AG04450 (cell line): ENCODE results near the gene SARDH. TPM values are rescaled to one million over a fixed set of nuclear protein-coding genes. Genes with fewer than 3 reads are reported as not detected.

Experiments
- CTCF ChIA-PET: fragments of 300-600, 350-600 bp; formaldehyde crosslinking; extraction: SDS; loops from one replicate; lab custom pipeline; 2022; ENCODE audit warnings: antibody characterized with exemption, inconsistent platforms; lab: Charles Lee
- POLR2A ChIA-PET: fragments of 350-600 bp; formaldehyde crosslinking; extraction: SDS; loops from one replicate; lab custom pipeline; 2021; ENCODE audit warnings: antibody characterized with exemption, inconsistent platforms; lab: Yijun Ruan, JAX
- DNase-seq: peaks from one replicate; pipeline ENCODE4 v3.0.0-alpha.2; 2011; ENCODE audit warnings: low read depth, low spot score
- H3K27ac ChIP-seq: one replicate; pipeline ENCODE4 v1.5.1; 2012; ENCODE audit warnings: low read depth, low read length, control low read depth
- H3K27me3 ChIP-seq: one replicate; pipeline ENCODE4 v1.6.0; 2012; ENCODE audit warnings: low read length; ENCODE audit not compliant: control insufficient read depth, insufficient read depth
- H3K4me3 ChIP-seq: 2 replicates; pipeline ENCODE4 v1.5.1; 2011; ENCODE audit warnings: mild to moderate bottlenecking, low read depth, low read length, control low read depth
- H3K9me3 ChIP-seq: 2 replicates; pipeline ENCODE4 v1.5.1; 2012; ENCODE audit warnings: low read length; ENCODE audit not compliant: control insufficient read depth, insufficient read depth
- polyA plus RNA-seq: library from polyadenylated mRNA; depleted of rRNA; stranded (reverse); fragments of >200 nt; gene quantifications from 2 replicates; pipeline ENCODE4 v1.2.3, GENCODE V29; 2011
- TF ChIP-seq, protein P1 (sequence below): IDR thresholded peaks from 2 replicates; pipeline ENCODE4 v1.5.1; 2011; ENCODE audit warnings: low read depth, low read length, control low read depth, inconsistent platforms

Gene SARDH
- polyA plus RNA-seq, 1 experiment = 1.3 TPM

DNA sequence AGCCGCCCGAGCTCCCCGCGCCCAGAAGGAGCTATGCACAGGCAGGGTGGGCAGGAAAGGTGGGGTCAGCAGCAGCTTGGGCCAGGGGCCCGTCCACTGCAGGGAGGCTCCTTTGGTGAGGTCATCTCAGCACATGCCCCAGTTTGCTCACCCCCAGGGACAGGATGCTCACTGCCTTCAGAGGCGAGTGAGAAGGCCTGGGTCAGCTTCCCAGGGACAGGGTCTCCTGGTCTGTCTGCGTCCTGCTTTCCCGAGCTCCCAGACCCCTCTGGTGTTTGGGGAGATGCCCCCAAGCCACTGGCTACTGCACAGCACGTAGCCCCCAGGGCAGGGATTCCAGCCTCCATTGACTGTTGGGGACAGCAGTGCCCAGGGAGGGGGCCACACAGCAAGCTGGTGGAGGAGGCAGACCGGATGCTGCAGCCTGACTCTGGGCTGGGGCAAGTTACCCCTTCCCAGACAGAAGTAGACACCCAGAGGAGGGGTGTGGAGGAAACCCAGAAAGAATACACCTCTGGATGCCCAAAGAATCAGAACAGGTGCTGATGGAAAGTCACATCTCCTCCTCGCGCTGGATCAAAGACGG, 581 bp upstream of the SARDH start:
- Histone ChIP-seq H3K27ac (no peak overlapping the region), H3K27me3 (peaks cover 5% of the 10 kb centered on the region), H3K4me3 (no peak overlapping the region; the same call in 1 of the 2 replicates), H3K9me3 (no peaks in the 10 kb centered on the region; the same call in 1 of the 2 replicates)
- no peak for DNase-seq
- TF ChIP-seq, protein P1, sequence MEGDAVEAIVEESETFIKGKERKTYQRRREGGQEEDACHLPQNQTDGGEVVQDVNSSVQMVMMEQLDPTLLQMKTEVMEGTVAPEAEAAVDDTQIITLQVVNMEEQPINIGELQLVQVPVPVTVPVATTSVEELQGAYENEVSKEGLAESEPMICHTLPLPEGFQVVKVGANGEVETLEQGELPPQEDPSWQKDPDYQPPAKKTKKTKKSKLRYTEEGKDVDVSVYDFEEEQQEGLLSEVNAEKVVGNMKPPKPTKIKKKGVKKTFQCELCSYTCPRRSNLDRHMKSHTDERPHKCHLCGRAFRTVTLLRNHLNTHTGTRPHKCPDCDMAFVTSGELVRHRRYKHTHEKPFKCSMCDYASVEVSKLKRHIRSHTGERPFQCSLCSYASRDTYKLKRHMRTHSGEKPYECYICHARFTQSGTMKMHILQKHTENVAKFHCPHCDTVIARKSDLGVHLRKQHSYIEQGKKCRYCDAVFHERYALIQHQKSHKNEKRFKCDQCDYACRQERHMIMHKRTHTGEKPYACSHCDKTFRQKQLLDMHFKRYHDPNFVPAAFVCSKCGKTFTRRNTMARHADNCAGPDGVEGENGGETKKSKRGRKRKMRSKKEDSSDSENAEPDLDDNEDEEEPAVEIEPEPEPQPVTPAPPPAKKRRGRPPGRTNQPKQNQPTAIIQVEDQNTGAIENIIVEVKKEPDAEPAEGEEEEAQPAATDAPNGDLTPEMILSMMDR = no peak
- CTCF ChIA-PET = no interaction called here
- POLR2A ChIA-PET = no interaction called here

DNA sequence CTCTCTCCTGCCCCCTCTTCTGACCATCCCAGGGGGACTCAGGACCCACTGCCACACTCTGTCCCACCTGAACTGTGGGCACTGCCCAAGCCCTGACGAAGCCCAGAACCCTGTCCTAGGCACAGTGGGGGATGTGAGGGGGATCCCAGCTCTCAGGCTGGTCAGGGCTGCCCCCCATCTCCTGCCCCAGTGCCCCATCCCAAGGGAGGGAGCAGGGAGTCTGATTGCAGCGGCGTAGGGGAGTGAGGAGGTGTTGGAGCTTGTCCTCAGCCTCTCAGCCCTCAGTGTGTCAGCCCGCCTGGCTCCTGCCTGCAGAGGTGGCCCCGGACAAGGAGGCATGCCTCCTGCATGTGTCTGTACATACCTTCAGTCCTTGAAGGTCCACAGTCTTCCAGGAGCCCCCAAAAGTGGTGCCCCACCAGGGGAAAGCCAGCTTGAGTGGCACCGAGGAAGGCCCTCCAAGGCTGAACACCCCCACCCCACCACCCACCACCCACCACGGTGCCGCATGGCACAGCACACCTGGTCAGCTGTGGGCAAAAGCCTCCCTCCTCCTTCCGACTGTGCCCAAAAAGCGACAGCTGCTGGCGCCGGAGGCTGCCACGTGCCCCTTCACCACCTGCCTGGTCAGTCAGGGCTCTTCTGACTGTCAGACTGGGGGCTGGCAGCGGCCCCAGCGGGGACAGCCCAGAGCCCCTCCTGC, 930 bp downstream of the SARDH start:
- no peak for DNase-seq
- Histone ChIP-seq H3K27ac (no peak overlapping the region), H3K4me3 (peak overlapping the region; percentile 57), H3K9me3 (no peaks in the 10 kb centered on the region; the same call in 1 of the 2 replicates), H3K27me3 (peaks cover 2% of the 10 kb centered on the region)
- TF ChIP-seq, protein P1 = no peak
- CTCF ChIA-PET = no interaction called here
- POLR2A ChIA-PET = no interaction called here

DNA sequence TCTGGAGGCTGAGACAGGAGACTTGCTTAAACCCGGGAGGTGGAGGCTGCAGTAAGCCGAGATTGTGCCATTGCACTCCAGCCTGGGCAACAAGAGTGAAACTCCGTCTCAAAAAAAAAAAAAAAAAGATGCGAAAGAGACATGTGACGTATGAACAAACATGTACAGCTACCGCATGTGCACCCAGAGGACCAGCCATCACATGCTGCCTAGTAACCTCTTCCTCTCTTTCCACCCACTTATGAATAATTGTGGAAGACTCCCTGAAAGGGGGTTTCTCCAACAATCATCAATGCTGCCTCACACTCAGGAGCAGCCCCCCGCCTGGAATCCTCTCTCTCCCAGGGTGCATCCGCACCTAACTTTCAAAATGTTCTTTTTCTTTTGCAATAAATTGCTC, 2.2 kb downstream of the SARDH start:
- no peak overlapping the region for H3K27ac ChIP-seq
- ChIA-PET CTCF (interaction anchor here (0.7 to 0.8 kb wide), 2 partner anchors 13 to 202 kb away, joined by 3 to 4 read pairs; no protein-coding TSS in a partner anchor), POLR2A (no interaction called here)
- H3K27me3 ChIP-seq = peaks cover 3% of the 10 kb centered on the region
- H3K9me3 ChIP-seq = no peaks in the 10 kb centered on the region; the same call in 1 of the 2 replicates
- DNase-seq = no peak
- H3K4me3 ChIP-seq = no peak overlapping the region
- TF ChIP-seq, protein P1 = no peak

DNA sequence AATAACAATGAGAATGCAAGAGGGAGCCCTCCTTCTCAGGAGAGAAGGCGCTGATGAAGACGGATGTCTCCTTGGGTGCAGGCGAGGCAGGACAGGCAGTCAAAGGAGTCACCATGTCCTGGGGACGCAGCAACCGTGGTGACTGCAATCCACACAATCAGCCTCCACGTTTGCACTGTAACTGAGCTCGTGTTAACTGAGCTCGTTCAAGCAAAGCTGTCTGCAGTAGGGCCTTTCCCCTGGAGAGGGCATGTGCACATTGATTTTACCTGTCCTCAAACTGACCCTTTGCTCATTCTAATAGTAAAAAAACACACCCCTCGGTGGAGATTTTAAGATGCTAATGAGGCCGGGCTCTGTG, 2.8 kb downstream of the SARDH start:
- TF ChIP-seq, protein P1 = no peak
- DNase-seq = no peak
- Histone ChIP-seq H3K27ac (no peak overlapping the region), H3K9me3 (no peaks in the 10 kb centered on the region; the same call in 1 of the 2 replicates), H3K4me3 (no peak overlapping the region), H3K27me3 (peaks cover 2% of the 10 kb centered on the region)
- POLR2A ChIA-PET = no interaction called here
- CTCF ChIA-PET = interaction anchor here (0.6 to 0.8 kb wide), 3 partner anchors 12 to 550 kb away, joined by 3 to 4 read pairs (median 3); no protein-coding TSS in a partner anchor
